Umbilical cord (tissue), 2 donors: Measurements from ENCODE around the gene RIOK2. TPM values are rescaled to one million over a fixed set of nuclear protein-coding genes. Genes with fewer than 3 reads are reported as not detected.
"Not testable (repeated sequence)": the region's sequence is repeated elsewhere in the genome, so short reads cannot be mapped to it uniquely, and the experiment has no call there.

ENCODE experiments used
- DNase-seq: peaks from one replicate; pipeline ENCODE4 v3.0.0-alpha.2; 2015; ENCODE audit warnings: low spot score
- total RNA-seq: library from RNA; depleted of rRNA; stranded (reverse); fragments of >200 nt; gene quantifications from one replicate; pipeline ENCODE4 v1.2.3, GENCODE V29; 2014; ENCODE audit warnings: low replicate concordance; ENCODE audit not compliant: insufficient read depth

Gene RIOK2
- total RNA-seq: 99.0 TPM

GRCh38 chr5:97183100-97183929 is at the start of gene RIOK2:
Gene RIOK2, minus strand, starts transcription at chr5:97183247. Its CDS starts 56 bp downstream, at chr5:97183191.
- DNase-seq: peak; percentile 99

- peak; percentile 80 for DNase-seq
Measured at GRCh38 chr5:97231025-97231636, 48.1 kb upstream of the RIOK2 start.

- DNase-seq: no peak
Measured at GRCh38 chr5:97229688-97230285, 46.7 kb upstream of the RIOK2 start.

- peak; percentile 10 for DNase-seq
Measured at GRCh38 chr5:97229196-97229595, 46.1 kb upstream of the RIOK2 start.

GRCh38 chr5:97225222-97225621 is 42.2 kb upstream of the RIOK2 start:
- DNase-seq: no peak

GRCh38 chr5:97224112-97224750 is 41.2 kb upstream of the RIOK2 start:
- no peak for DNase-seq

- DNase-seq: no peak
Measured at GRCh38 chr5:97223596-97223995, 40.5 kb upstream of the RIOK2 start.

- DNase-seq: no peak
Measured at GRCh38 chr5:97209343-97209742, 26.3 kb upstream of the RIOK2 start.

GRCh38 chr5:97208714-97209113 is 25.7 kb upstream of the RIOK2 start:
- DNase-seq: no peak

GRCh38 chr5:97208184-97208713 is 25.2 kb upstream of the RIOK2 start:
- no peak for DNase-seq

- DNase-seq: no peak
Measured at GRCh38 chr5:97194366-97194765, 11.3 kb upstream of the RIOK2 start.

GRCh38 chr5:97193355-97193688 is 10.3 kb upstream of the RIOK2 start:
- no peak for DNase-seq

- peak; percentile 6 for DNase-seq
Measured at GRCh38 chr5:97192580-97193354, 9.7 kb upstream of the RIOK2 start.

GRCh38 chr5:97191893-97192292 is 8.8 kb upstream of the RIOK2 start:
- no peak for DNase-seq

GRCh38 chr5:97189523-97189922 is 6.5 kb upstream of the RIOK2 start:
- DNase-seq: not testable (repeated sequence)

- no peak for DNase-seq
Measured at GRCh38 chr5:97183930-97184213, 825 bp upstream of the RIOK2 start.

- no peak for DNase-seq
Measured at GRCh38 chr5:97182571-97183099, 412 bp downstream of the RIOK2 start.

GRCh38 chr5:97181856-97182545 is 1.0 kb downstream of the RIOK2 start:
- no peak for DNase-seq

GRCh38 chr5:97179457-97179856 is 3.6 kb downstream of the RIOK2 start:
- not testable (repeated sequence) for DNase-seq

GRCh38 chr5:97172227-97172626 is 10.8 kb downstream of the RIOK2 start:
- no peak for DNase-seq

GRCh38 chr5:97171703-97172102 is 11.3 kb downstream of the RIOK2 start:
- DNase-seq: no peak
